ENCODE results near the gene PHF11. TPM values are rescaled to one million over a fixed set of nuclear protein-coding genes. Genes with fewer than 3 reads are reported as not detected.
"Not testable (repeated sequence)": the region's sequence is repeated elsewhere in the genome, so short reads cannot be mapped to it uniquely, and the experiment has no call there.

Gene PHF11
- total RNA-seq, 1 donor from 2014 or later, result 4.7 TPM

GRCh38 chr13:49549289-49549688, 53.5 kb downstream of the PHF11 start:
- no peak for DNase-seq

- DNase-seq, result no peak
Measured at GRCh38 chr13:49550942-49551644, 55.3 kb downstream of the PHF11 start.

GRCh38 chr13:49553888-49554287, 58.1 kb downstream of the PHF11 start:
- DNase-seq, result no peak

- DNase-seq, result no peak
Measured at GRCh38 chr13:49554387-49554786, 58.6 kb downstream of the PHF11 start.

GRCh38 chr13:49559006-49559405, 63.3 kb downstream of the PHF11 start:
- no peak for DNase-seq

GRCh38 chr13:49560270-49561061, 64.7 kb downstream of the PHF11 start:
- no peak for DNase-seq

- DNase-seq, result no peak
Measured at GRCh38 chr13:49561062-49561410, 65.3 kb downstream of the PHF11 start.

- no peak for DNase-seq
Measured at GRCh38 chr13:49563516-49563915, 67.8 kb downstream of the PHF11 start.

- not testable (repeated sequence) for DNase-seq
Measured at GRCh38 chr13:49565461-49565860, 69.7 kb downstream of the PHF11 start.

GRCh38 chr13:49566461-49566860, 70.7 kb downstream of the PHF11 start:
- DNase-seq, result no peak

- DNase-seq, result no peak
Measured at GRCh38 chr13:49567491-49567890, 71.7 kb downstream of the PHF11 start.

GRCh38 chr13:49569993-49570689, 74.4 kb downstream of the PHF11 start:
- no peak for DNase-seq

- DNase-seq, result no peak
Measured at GRCh38 chr13:49571299-49572240, 75.8 kb downstream of the PHF11 start.

Other genes starting within 250 kb of the PHF11 start
- gene CDADC1, start 248.0 kb upstream of the PHF11 start, total RNA-seq, result 14.8 TPM
- gene CAB39L, start 51.9 kb upstream of the PHF11 start, total RNA-seq, result 36.5 TPM
- gene SETDB2, start 51.7 kb upstream of the PHF11 start, total RNA-seq, result 20.7 TPM
- 14.2 TPM for gene RCBTB1, start 89.6 kb downstream of the PHF11 start, total RNA-seq
- 0.31 TPM for gene ARL11, start 132.6 kb downstream of the PHF11 start, total RNA-seq
- 40.4 TPM for gene EBPL, start 195.5 kb downstream of the PHF11 start, total RNA-seq

Measured in occipital lobe (tissue), 2 donors.